ENCODE measurements around the gene ADAMTSL5. TPM values are rescaled to one million over a fixed set of nuclear protein-coding genes. Genes with fewer than 3 reads are reported as not detected.
A peak's percentile ranks its signal among the peaks of the same experiment; 100 is the strongest.

Gene ADAMTSL5
- total RNA-seq, 1 donor from 2014 or later: 16.9 TPM

GRCh38 chr19:1495799-1496713 is 16.8 kb downstream of the ADAMTSL5 start:
- DNase-seq (ENCODE audit: low spot score): no peak
- peaks cover 4% of the 10 kb centered on the region for H3K27me3 Mint-ChIP-seq (ENCODE audit: low read depth)
- no peak for TF ChIP-seq CTCF (IDR thresholded peaks at IDR 0.05)
- no peak overlapping the region for H3K4me3 Mint-ChIP-seq (ENCODE audit: unreplicated experiment)
- H3K4me1 Mint-ChIP-seq (ENCODE audit: low read depth): no peaks in the 10 kb centered on the region
- no peaks in the 10 kb centered on the region for H3K36me3 Mint-ChIP-seq (ENCODE audit: low read depth)
- no peaks in the 10 kb centered on the region for H3K9me3 Mint-ChIP-seq (ENCODE audit: low read depth)
- no peak overlapping the region for H3K27ac Mint-ChIP-seq (ENCODE audit: unreplicated experiment)

GRCh38 chr19:1495051-1495798 is 17.6 kb downstream of the ADAMTSL5 start:
- H3K4me3 Mint-ChIP-seq (ENCODE audit: unreplicated experiment): no peak overlapping the region
- DNase-seq (ENCODE audit: low spot score): no peak

GRCh38 chr19:1494115-1494815 is 18.6 kb downstream of the ADAMTSL5 start:
- Mint-ChIP-seq H3K9me3 (ENCODE audit: low read depth) (no peaks in the 10 kb centered on the region), H3K27me3 (ENCODE audit: low read depth) (peaks cover 4% of the 10 kb centered on the region), H3K4me1 (ENCODE audit: low read depth) (no peaks in the 10 kb centered on the region), H3K4me3 (ENCODE audit: unreplicated experiment) (no peak overlapping the region), H3K36me3 (ENCODE audit: low read depth) (no peaks in the 10 kb centered on the region), H3K27ac (ENCODE audit: unreplicated experiment) (no peak overlapping the region)
- no peak for DNase-seq (ENCODE audit: low spot score)
- TF ChIP-seq CTCF (IDR thresholded peaks at IDR 0.05): no peak

More at GRCh38 chr19:1495051-1495798, 17.6 kb downstream of the ADAMTSL5 start:
- no peaks in the 10 kb centered on the region for H3K36me3 Mint-ChIP-seq (ENCODE audit: low read depth)
- H3K27ac Mint-ChIP-seq (ENCODE audit: unreplicated experiment): peak overlapping the region; percentile 27
- H3K9me3 Mint-ChIP-seq (ENCODE audit: low read depth): no peaks in the 10 kb centered on the region
- H3K27me3 Mint-ChIP-seq (ENCODE audit: low read depth): peaks cover 4% of the 10 kb centered on the region
- no peaks in the 10 kb centered on the region for H3K4me1 Mint-ChIP-seq (ENCODE audit: low read depth)
- TF ChIP-seq CTCF (IDR thresholded peaks at IDR 0.05): no peak

- no peak for TF ChIP-seq CTCF (IDR thresholded peaks at IDR 0.05)
- Mint-ChIP-seq H3K36me3 (ENCODE audit: low read depth) (no peaks in the 10 kb centered on the region), H3K27me3 (ENCODE audit: low read depth) (peaks cover 4% of the 10 kb centered on the region), H3K27ac (ENCODE audit: unreplicated experiment) (no peak overlapping the region), H3K4me1 (ENCODE audit: low read depth) (no peaks in the 10 kb centered on the region), H3K4me3 (ENCODE audit: unreplicated experiment) (no peak overlapping the region), H3K9me3 (ENCODE audit: low read depth) (no peaks in the 10 kb centered on the region)
- no peak for DNase-seq (ENCODE audit: low spot score)
Observed at GRCh38 chr19:1492474-1493006, 20.3 kb downstream of the ADAMTSL5 start.

GRCh38 chr19:1491849-1492170 is 21.0 kb downstream of the ADAMTSL5 start:
- no peak for TF ChIP-seq CTCF (IDR thresholded peaks at IDR 0.05)
- Mint-ChIP-seq H3K4me1 (ENCODE audit: low read depth) (no peaks in the 10 kb centered on the region), H3K4me3 (ENCODE audit: unreplicated experiment) (peak overlapping the region; percentile 58), H3K36me3 (ENCODE audit: low read depth) (no peaks in the 10 kb centered on the region), H3K9me3 (ENCODE audit: low read depth) (no peaks in the 10 kb centered on the region), H3K27me3 (ENCODE audit: low read depth) (peaks cover 4% of the 10 kb centered on the region), H3K27ac (ENCODE audit: unreplicated experiment) (no peak overlapping the region)
- DNase-seq (ENCODE audit: low spot score): no peak

All from chondrocyte (in vitro differentiated cells).